HK-2 (cell line): Measurements from ENCODE around the gene MNX1.

Source experiments
- DNase-seq: peaks from one replicate; pipeline ENCODE4 v3.0.0-alpha.2; 2018; ENCODE audit not compliant: unreplicated experiment

The MNX1 gene

DNA sequence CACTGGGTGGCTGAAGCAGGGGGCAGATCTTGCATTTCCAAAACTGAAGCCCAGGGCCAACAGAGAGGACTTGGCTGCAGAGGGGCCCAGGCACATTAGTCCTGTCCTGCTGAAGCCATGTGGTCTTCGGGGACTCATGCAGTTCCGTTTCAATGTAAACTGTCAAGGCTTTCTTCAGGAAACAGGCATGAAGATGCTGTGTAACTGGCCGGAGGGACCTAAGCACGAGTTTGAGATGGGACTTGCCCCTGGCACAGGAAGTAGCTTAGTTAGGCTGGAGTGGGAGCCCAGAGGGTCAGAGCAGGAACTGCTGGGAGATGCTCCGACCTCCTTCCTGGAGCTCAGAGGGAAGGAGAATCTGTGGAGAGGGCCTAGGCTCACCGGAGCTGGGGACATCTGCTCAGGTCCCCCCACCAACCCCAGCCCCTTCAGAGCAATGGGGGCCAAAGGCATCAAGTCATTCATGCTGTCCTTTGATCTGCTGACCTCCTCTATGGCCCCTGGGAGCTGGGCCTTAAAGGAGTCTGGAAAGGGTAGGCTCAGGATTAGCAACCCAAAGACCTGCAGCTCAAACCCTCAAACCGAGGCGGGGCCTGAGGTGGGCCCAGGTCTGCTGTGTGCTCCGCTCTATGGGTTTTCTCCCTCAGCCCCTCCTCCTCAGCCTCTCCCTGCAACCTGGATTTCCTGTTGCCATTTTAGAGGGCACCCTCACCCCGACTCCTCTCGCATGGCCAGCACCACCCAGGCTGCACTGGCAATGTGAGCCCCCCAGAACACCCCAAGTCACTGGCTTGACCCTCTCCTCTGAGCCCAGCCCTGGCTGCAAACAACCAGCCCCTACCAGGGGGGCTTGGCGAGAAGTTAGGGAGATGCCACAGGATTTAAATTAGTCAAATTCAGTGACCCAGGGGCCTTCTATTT, 4.4 kb upstream of the MNX1 start:
- no peak for DNase-seq

- DNase-seq, result no peak
Measured at GRCh38 chr7:157013602-157014549, 3.4 kb upstream of the MNX1 start.

DNA sequence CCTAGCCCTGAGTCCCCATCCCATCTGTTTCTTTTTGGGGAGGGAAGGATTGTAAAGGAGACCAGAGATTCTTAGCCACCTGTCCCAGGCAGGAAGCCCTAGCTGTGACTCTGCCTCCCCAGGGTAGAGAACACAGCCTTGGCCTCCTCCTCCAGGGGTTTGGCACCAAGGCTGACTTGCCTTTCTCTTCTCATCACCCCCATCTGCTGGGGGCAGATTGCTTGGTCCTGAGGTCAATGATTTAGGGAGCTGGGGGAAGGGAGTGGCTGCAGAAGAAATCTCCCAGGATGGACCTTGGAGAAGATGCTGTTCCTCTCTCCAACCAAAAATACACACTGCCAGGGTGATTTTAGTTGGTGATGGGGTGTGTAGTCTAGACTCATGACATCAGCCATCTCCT, 2.6 kb upstream of the MNX1 start:
- no peak for DNase-seq

GRCh38 chr7:157012113-157012547, 1.7 kb upstream of the MNX1 start:
- no peak for DNase-seq

GRCh38 chr7:157011333-157012112, 1.1 kb upstream of the MNX1 start:
- DNase-seq, result peak; percentile 46

DNA sequence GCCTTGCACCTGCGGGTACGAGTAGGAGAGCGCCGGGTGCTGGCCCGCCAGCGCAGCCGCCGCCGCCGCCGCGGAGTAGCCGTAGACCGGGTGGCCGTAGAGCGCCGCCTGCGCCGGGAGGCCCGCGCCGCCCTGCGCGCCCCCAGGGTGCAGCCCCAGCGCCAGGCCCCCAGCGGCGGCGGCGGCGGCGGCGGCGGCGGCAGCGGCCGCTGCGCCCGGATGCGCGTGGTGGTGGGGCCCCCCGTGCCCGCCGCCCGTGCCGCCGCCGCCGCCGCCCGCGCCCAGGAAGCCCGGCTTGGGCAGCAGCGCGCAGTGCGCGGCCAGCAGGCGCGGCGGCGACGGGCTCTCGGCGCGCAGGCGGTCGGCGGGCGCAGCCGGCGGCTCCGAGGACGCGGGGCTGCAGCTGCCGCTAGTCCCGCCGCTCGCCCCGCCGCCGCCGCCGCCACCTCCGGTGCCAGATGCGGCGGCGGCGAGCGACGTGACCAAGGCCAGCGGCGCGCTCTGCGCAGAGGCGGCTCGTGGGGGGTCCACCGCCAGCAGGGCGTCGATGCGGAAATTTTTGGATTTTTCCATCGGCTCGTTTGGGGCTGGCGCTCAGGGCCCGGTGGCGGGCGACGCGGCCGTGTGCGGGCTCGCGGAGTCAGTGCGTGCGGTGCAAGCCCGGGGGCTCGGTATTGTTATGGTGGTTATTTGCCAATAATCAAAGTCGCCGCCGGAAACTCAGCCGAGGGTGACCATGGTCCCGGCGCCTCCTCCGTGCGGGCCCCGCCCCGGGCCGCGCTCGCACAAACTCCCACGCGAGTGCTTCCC, 480 bp downstream of the MNX1 start:
- DNase-seq, result no peak

DNA sequence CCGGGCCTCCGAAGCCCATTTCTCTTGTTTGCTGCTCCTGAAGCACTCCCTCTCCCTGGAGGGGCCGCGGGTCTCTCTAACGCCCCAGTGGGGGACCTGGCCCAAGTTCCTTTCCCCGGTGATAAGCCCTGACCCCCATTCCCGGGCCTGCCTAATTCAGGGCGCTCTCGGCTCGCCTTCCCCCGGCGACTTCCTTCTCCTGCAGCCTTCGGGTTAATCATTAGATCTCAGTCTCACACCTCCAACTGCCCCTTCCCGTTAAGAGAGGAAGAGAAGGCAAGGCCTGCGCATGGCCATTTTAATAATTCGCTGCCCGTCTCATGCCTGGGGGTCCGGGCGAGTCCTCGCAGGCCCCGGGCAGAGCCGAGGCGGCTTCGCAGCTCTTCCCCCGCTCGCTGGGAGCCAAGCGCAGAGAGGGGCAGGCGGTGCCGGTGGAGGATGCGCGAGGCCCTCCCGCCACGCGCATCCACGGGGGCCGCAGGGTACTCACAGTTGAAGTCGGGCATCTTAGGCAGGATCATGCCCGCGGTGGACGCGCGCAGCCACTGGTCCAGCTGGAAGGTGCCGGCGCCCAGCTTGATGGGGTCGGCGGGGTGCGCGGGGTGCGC, 1.2 kb downstream of the MNX1 start:
- peak; percentile 77 for DNase-seq

GRCh38 chr7:157008206-157009169, 2.0 kb downstream of the MNX1 start:
- DNase-seq, result no peak

- DNase-seq, result no peak
Measured at GRCh38 chr7:157007470-157008066, 2.9 kb downstream of the MNX1 start.

DNA sequence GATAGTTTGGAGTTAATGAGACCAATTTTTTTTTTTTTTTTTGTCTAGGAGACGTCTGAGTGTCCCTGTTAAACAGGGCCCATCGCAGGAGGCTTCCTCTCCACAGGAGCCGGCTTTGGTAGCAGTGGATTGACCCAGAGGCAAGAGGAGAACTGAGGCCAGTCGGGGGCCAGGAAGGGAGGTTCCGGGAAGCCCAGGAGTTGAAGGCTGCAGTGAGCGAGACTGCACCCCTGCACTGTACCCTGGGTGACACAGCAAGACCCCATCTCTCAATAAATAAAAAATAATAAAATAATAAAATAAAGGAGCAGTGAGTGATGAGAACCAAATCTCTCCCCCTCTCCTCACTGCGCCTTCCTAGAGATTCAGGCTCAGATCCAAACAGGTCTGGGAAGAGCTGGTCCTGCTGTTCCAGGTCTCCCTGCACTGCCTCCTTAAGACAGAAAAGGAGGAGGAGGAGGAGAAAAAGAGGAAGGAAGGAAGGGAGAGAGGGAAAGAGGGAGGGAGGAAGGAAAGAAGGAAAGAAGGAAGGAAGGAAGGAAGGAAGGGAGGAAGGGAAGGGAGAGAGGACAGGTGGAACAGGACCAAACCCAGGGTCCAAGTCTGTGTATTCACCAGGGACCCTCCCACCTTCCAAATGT, 3.5 kb downstream of the MNX1 start:
- no peak for DNase-seq

- no peak for DNase-seq
Measured at GRCh38 chr7:157006205-157006747, 4.2 kb downstream of the MNX1 start.

GRCh38 chr7:157005456-157006204, 4.8 kb downstream of the MNX1 start:
- no peak for DNase-seq

DNA sequence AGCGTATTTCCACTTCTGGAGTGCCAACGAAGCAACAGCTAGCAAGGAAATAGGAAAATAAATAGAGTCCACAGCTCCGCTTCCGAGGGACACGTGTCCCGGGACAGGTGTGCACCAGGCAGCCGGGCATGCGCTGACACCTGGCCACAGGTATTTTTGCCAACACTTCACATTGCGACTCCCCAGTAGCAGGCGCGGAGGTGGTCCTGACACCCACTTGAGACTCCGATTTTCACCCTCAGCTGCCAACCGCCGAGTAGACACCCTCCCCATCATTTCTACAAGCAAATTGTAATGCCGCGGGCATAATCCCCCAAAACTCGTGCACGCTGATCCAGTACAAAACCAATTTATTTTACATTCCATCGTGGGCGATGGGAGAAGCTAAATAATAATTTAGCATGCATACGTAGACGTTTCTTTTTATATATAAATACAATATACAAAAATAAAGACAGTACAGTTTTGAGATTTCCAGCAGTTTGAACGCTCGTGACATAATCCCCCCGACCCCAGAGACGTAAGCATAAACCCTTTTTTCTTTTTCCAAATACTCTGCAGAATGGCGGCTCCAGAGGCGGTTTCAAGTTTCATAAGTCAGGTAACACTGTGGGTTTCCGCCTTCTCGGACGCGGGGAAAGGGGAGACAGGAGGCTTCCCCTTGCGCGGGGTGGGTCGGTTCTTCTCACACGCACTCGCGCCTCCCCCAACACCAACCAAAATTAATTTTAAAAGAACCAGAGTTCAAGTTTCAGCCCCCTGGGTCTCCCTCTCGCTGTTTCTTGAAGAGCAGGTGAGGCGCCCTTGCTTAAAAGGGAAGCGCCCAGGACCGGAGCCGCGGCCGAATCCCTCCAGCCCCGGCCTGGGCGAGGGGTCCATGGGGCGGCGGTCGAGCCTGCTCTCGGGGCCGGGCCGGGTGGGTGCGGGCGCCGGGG, 5.7 kb downstream of the MNX1 start:
- DNase-seq, result no peak

GRCh38 chr7:157003756-157004520, 6.5 kb downstream of the MNX1 start:
- DNase-seq, result no peak

DNA sequence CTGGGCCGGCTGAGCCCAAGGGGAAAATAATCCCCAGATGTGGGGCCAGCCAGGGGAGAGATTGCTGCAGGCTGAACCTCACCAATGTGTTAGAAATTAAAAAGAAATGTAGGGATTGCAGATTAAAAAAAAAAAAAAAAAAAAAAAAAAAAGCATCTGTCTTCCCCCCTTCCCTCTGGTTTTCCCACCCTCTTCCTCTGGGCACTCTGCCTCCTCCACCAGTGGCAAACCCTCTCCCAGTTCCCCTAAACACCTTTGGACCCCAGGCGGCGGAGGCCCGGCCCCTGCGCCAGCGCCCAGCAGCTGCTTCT, 7.1 kb downstream of the MNX1 start:
- no peak for DNase-seq
